Left lobe of liver (tissue), 2 donors: ENCODE measurements around the gene KRT73. TPM values are rescaled to one million over a fixed set of nuclear protein-coding genes. Genes with fewer than 3 reads are reported as not detected.

Source experiments
- ATAC-seq: fragments of 200-7000 bp; cut with Tn5 transposase; one replicate; pipeline ENCODE4 v1.9.1; 2020; ENCODE audit warnings: mild to moderate bottlenecking, moderate library complexity
- DNase-seq: peaks from one replicate; pipeline ENCODE4 v3.0.0-alpha.2; 2020; ENCODE audit warnings: low spot score
- total RNA-seq: library from RNA; stranded (reverse); gene quantifications from one replicate; pipeline ENCODE4 v1.2.1, GENCODE V29; 2021
- donor health status: DM: no; HTN: no; CAD: no; lungs with moderate emphysema.
- donor health status: DM: no; HTN: yes; CAD: no.

The KRT73 gene
- total RNA-seq: not detected

DNA sequence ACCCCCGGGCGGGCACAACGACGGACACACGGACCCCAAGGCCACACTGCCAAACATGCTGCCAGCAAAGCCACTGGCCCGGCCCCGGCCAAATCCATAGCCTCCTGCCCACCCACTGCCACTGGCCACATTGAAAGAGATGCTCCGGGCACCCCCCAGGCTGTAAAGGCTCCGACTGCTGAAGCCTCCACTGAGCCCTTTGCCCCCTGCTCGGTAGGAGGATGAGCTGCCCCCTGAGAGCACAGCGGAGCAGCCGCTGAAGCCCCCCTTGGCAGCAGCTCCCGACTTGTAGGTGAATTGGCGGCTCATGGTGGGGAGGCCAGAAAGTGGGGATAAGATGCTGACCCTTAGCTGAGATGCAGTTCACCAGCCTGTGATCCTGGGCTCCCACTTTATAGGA is at the start of gene KRT73:
Gene KRT73, minus strand, starts transcription at position 344 of the 400 bp plus-strand sequence. Its CDS starts 35 bp downstream, at position 309.
- ATAC-seq (no peak), DNase-seq (no peak)

DNA sequence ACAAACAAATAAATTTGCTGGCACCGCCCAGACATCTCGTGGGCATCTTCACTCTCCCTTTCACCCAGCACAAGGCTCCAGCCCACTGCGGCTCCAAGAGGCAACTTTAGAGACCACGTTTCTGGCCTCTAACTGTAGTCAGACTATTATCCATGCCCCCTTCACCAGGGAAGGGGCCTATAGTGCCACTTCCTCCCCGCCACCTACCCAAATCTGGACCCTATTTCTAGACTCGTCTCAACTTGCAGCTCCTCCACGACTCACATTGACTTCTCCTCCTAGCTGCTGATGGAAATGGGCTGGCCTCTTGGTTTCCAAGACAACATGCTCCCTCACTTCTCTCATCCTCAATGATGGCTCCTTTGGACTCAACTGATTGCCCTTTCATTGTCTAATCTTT is 49.6 kb upstream of the KRT73 start:
- ATAC-seq (no peak), DNase-seq (no peak)

DNA sequence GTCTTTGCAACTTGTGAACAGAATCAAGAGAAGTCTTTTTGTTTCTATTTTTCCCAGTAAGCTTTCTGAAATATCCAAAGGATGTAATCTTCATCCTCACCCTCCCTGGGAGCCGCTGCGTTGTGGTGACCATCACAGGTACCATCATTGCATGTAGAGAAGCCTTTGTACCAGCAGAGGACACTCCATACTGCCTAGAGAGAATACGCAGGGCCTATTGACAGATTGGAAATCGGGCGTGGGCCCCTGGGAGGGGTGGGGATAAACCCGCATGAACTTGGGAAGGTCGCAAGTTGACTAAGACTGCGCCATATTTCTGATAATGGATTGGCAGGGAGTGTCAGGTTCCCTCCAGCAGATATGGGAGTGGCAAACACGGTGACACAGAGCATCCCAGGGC is 49.1 kb upstream of the KRT73 start:
- no peak for DNase-seq

DNA sequence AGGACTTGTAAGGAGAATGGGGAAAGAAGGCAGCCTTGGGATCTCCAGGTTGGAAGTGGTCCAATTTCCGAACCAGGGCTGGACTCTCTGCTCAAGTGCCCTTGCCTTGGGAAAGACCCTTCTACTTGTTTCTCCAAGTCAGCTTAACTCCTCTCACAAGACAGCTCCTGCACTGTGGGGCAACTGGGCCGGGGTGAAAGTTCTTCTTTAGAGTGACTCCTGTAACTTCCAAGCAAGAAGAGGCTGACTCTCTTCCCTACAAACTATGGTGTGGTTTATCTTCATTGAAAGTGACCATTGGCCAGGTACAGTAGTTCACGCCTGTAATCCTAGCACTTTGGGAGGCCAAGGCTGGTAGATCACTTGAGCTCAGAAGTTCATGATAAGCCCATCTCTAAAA is 48.1 kb upstream of the KRT73 start:
- no peak for ATAC-seq
- no peak for DNase-seq

More for the DNA sequence above, 49.1 kb upstream of the KRT73 start:
- no peak for ATAC-seq

DNA sequence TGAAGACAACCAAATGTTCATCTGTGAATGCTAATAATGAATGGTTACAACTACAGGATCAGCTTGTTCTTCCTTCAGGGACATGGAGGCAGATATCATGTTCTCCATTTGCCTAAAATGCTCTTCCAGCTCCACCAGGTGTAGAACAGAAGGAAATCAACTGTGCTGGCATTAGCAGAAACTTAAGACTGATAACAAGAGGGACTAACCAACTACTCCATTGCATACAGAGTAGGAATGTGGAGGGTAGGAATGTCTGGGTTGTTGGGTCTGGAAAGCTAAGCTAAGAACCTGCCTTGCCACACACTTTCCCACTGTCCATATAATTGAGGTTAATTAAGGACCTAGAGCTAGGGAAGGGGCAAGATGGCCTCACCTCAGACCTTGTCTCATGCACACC is 45.1 kb upstream of the KRT73 start:
- ATAC-seq: no peak
- no peak for DNase-seq

DNA sequence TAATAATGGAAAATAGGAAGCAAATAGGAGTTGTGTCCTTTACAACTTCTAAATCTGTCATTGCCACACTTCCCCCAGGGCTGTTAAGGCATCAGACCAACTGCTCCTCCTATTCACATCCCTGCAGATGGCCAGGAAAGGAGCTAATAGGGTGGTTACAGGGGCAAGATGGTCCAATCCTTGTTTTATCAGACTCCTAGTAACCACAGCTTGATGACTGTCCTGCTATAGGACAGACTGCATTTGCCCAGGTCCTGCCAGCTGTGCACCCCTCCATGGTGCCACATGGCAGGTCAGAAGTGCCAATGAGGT is 44.5 kb upstream of the KRT73 start:
- no peak for DNase-seq
- ATAC-seq: no peak

DNA sequence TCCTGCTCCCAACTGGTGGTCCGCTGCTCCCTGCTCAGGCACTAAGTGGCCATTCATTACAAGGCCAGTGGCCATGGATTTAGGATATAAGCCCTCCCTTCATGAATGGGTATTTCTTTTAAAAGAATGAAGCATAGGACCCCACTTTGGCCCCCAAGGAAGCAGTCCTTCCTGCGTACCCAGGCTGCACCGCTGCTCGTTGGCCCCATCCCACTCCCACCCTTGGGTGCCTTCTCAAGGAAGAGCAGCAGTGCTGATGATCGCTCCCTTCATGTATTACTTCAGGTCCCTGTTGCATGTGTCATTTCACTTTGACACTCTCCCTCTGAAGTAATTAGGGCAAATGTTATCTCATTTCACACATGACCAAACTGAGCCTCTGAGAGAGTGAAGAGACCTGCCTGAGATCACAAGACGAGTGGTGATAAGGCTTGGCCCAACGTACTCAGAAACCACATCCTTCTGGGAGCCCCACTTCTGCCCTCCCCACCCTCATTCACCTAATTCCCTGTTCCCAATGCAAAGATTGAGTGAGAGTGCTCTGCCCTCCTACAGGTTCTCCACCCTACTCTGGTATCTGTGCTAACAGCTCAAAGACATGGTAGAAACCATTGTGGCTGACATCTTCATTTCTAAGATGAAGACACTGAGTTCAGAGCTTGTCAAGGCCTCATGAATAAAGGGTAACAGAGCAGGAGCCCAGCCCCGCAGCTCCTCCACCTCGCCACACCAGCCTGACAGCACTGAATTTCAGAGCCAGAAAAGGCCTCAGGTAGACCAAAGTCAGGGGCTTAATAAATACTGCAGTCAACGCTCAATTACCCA is 43.9 kb upstream of the KRT73 start:
- no peak for ATAC-seq
- no peak for DNase-seq

DNA sequence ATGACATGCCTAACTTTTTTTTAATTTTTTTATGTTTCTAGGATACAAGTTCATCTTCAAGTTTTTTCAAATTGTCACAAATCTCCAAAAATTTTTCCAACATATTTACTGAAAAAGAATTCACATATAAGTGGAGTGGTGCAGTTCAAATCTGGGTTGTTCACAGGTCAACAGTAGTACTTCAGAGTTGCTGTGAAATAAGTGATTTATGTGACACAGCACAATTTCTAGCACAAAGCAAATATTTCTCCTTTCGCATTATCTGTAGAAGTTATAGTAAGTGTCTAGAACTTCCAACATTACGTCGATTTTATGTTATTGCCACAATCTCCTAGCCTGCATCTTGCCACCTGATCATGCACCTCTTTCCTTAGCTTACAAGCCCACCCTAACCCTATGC is 43.3 kb upstream of the KRT73 start:
- no peak for DNase-seq
- ATAC-seq: no peak

DNA sequence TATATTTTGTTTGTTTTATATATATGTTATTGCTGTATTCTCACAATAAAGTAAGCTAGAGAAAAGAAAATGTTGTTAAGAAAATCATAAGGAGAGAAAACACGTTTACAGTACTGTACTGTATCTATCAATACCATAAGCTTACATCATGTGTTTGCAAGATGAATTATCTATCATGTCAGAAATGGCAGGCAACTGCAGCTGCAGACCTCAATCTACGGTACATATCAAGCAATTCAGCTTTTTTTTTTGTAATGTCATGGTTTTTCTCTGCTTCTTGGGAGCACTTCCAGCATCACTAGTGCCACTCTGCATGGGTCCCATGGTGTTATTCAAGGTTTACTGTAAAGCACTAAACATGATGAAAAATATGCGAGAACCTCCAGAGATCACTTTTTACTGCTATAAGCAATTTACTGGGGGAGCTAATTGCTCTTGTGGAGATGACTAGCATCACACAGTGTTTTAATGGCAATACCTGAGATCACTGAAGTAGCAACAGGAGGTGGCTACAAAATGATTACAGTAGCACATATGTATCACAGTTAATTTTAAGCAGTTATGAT is 42.7 kb upstream of the KRT73 start:
- DNase-seq: no peak
- no peak for ATAC-seq

DNA sequence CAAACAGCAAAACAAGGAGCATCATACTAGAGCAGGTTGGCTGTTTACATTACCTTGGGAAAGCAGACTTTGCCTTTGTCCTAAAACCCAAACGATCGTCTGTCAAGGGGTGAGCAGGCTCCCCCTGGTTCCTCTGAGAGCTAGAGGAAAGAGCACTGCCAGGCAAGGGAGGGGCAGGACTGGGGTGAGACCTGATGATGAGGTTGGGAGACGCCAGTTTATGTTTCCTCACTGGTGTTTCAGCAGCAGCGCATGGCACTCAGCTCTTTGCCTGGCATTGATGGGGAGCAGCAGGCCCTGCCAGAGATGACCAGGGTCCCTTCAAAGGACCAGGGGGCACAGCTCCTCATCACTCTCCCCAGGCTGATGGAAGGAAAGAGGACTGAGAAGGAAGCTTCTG is 41.6 kb upstream of the KRT73 start:
- no peak for ATAC-seq

DNA sequence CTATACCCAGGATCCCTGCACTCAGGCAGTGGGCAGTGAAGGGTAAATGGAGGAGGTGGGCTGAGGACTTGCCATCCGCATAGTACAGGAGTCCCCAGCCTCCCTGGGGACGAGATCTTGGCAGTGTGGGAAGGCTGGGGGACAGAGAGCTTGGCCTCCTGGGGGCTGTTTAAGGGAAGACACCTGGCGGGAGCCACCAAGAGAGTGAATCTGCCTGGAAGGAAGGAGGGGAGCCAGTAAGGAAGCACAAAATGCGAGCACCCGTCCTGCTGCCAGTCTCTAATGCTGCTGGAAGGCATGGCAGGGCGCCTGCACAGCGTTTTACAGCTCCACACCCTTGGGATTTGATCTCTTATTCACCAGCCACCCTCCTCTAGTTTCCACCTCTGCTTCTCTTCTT is 41.0 kb upstream of the KRT73 start:
- no peak for DNase-seq
- ATAC-seq: no peak

More for the DNA sequence above, 41.6 kb upstream of the KRT73 start:
- no peak for DNase-seq

DNA sequence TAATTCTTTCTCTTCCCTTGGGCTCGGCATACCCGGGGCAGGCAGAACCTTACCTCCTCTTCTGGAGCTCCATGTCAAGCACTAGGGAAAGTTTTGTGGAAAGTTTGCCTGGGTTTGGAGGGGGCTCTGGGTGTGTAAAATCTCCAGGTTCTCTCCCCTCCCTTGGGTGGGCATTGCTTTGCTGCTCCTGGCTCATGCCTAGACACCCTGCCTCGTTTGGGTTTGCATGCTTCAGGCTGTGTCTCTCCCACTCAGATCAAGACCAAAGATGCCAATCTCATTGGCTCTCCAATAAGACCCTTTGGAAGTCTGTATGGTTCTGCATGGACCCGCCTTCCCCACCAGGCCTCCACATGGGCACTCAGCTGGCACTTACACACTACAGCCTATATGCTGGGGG is 39.8 kb upstream of the KRT73 start:
- ATAC-seq (no peak), DNase-seq (no peak)

DNA sequence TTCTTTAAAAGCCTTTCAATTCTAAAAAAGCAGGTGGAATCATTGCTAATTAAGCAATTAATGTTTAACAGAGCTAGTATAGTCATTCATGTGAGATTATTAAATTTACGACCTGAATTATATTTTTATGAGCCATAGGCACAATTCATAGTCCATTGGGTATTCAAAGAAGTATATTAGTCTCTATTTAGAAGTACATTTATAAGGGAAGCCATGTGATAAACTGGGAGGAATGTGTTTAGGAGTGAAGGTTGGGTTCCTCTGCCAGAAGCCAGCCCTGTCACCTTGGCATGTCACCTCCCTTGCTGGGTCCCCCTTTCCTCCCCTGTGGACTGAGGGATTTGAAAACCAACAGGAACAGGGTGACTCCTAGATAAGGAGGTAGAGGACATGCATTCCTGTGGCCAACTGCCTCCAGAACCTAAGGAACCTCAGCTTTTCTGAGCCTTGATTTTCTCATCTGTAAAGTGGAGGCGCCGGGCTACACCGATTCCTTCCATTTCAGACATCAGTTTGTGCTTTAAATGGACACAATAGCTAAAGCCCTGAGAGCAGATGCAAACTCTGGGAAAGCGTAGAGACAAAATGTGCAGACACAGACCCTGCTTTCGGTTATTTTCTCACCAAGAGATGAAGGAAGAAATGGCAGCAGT is 39.0 kb upstream of the KRT73 start:
- DNase-seq (no peak), ATAC-seq (no peak)

DNA sequence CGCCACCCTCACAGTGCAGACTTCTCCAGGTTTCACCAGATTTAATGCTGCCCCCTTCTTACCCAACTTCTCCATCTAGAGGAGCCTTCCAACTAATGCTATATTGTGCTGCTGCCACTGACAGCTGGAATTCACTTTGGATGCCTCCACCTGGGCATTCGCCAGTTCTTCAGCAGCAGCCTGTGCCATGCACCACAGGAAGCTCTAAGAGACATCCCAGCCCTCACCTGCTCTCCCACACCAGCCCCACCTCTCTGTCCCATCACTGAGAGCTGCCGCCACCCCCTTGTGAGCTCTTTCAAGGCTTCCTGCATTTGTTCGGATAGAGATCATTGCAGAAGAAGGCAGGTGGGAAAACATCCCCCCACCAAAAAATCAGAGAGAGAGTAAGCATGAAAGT is 38.3 kb upstream of the KRT73 start:
- no peak for ATAC-seq

DNA sequence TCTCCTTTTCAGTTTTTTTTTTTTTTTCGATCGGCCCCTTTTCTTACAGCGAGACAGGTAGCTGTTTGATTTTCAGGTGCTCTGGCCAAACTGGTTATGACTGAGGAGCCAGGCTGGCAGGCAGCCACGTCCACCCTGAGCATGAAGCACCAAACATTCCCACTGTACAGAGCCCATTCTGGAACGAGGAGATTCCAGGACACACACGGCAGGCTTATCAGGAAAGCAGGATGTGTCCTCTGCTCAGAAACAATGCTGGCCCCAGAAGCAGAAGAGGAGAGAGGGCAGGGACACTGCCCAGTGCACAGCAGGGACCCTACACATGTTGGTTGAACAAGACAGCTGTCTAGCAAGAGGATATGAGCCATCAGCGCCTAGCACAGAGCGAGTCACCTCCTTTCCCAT is 37.4 kb upstream of the KRT73 start:
- ATAC-seq: peak; percentile 37
- DNase-seq: no peak

More for the DNA sequence above, 38.3 kb upstream of the KRT73 start:
- no peak for DNase-seq

DNA sequence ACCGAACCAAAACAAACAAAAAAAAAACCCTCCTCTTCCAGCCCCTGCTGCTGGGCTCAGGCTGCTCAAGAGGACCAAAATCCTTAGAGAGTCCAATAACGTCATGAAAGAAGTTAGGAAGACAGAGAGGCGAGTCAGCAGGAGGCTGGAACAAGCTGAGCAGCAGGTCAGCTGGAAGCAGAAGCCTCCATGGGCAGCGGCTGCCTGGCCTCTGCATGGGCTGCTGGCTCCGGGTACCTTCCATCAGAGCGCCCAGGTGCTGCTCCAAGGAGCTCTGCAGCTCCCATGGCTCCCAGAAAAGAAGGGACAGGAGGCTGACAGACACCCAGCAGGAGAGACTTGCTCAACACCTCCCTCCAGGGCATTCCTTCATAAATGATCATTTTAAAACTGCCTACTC is 36.9 kb upstream of the KRT73 start:
- ATAC-seq: no peak

DNA sequence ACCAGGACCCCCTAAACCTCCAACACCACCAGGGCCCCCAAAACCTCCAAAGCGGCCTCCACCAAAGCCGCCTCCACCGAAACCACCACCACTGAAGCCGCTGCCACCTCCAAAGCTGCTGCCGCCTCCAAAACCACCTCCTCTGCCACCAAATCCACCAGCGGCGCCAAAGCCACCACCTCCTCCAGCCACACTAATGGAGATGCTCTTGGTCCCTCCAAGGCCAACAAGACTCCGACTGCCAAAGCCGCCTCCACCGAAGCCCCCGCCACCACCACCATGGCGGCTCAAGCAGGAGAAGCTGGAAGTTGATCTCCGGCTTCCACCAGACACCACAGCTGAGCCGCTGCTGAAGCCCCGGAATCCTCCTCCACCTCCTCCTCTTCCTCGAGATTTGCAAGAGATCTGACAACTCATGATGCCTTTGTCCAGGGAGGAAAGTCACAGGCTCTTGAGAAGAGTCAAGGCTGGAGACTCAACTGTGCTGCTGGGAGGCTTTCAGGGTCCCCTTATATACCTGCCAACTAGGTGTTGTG is 33.4 kb upstream of the KRT73 start, which contains the start of gene KRT2:
Gene KRT2, minus strand, starts transcription at position 486 of the 536 bp plus-strand sequence. Its CDS starts 69 bp downstream, at position 417.
- ATAC-seq: no peak
- peak; percentile 34 for DNase-seq

More for the DNA sequence above, 36.9 kb upstream of the KRT73 start:
- no peak for DNase-seq

DNA sequence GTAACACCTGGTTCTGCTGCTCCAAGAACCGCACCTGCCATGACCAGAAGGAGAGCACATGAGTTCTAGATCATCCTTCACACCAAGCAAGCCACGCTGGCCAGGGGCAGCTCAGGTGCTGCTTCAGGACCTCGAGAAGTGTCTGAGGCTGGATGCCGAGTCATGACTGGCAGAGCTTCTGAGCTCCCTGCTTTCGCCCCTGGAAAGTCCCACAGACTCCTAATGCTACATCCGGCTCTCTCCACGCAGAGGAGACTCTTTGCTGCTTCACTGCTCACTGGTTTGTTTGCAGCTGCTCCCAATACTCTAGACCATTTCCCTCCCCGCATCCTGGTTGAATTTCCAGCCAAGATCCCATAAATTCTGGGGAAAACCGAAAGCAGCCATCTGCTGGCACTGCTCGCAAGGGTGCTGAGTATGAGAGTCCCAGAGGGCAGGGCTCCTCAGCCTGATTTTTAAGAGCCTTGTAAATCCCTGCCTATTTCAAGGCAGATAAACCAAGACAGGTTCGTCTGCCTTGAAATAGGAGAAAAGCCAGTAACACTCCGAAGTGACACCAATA is 32.2 kb upstream of the KRT73 start:
- ATAC-seq: no peak

DNA sequence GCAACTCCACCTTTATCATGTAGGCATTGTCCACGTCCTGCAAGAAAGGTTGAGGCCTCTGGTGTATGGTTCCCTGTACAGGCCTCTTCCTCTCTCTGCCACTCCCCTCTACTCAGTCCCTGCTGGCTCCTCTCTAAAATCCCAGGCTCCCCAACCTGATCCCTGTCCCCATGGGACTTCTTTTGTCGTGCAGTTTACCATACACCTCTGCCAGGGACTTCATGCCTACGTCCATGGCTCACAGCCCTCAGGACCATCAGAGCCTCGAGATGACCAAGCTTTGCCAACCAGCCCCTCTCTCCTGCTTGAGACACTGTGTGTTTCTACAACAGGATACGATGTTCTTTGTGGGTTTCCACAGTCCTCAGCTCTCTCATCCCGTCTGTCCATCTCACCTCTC is 30.7 kb upstream of the KRT73 start:
- ATAC-seq (no peak), DNase-seq (no peak)

More for the DNA sequence above, 32.2 kb upstream of the KRT73 start:
- DNase-seq: peak; percentile 38

DNA sequence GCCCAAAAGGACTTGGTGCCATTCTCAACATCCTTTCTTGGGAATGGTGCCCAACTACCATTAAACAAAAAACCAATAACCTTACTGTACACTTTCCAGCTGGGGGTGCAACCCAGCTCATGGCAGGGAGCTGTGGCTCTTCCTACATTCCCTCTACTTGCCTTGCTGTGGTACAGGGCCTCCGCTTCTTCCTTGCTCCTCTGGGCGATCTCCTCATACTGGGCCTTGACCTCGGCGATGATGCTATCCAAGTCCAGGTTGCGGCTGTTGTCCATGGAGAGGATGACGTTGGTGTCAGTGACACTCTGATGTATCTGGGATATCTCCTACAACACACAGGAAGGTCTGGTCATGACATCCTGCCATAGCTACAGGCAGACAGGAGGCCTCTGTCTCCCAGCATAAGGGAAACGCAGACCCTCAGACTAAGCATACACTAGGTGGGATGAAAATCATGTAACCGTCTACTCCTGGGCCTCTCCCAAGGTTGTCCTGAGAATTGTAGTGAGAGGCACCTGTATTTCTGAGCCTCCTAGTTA is 29.7 kb upstream of the KRT73 start:
- ATAC-seq (no peak), DNase-seq (peak; percentile 18)

DNA sequence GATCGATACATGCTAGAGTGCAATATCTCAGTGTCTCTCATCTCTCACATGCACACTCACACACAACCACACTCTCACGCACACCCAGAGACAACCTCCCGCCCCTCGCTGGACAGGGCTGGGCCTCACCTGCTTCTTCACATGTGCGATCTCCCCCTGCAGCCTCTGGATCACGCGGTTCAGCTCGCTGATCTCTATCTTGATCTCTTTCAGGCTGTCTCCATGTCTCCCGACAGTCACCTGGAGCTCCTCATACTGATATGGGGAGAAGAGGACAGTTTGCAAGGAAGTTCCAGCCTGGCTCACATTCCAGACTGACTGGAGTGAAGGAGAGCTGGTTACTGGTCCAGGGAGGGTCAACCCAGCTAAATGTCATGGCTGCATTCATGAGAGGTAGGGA is 29.2 kb upstream of the KRT73 start:
- DNase-seq (peak; percentile 24), ATAC-seq (no peak)
